ENCODE data around the gene HDAC5.

HDAC5 gene

GRCh38 chr17:44097110-44097958, 26.1 kb downstream of the HDAC5 start:
- Histone ChIP-seq H3K4me3 (ENCODE audit: low read depth in 1 of 2, low read length in 2 of 2) (no peak overlapping the region), H3K9ac (ENCODE audit: low read depth in 1 of 2, low read length in 2 of 2) (no peak overlapping the region), H3K9me3 (ENCODE audit: control insufficient read depth in 1 of 2, low read length in 2 of 2) (no peaks in the 10 kb centered on the region), H3K4me1 (ENCODE audit: control insufficient read depth in 1 of 2, insufficient read depth in 2 of 2, low read length in 2 of 2) (peaks cover 20% of the 10 kb centered on the region in 2 donors), H3K27me3 (ENCODE audit: control insufficient read depth in 1 of 2, insufficient read depth in 2 of 2, low read length in 2 of 2) (no peaks in the 10 kb centered on the region), H3K36me3 (ENCODE audit: control insufficient read depth in 1 of 2, insufficient read depth in 2 of 2, low read length in 2 of 2) (peaks cover 0 to 10% of the 10 kb centered on the region in 2 donors), H3K27ac (ENCODE audit: low read depth, low read length) (no peak overlapping the region)

- Histone ChIP-seq H3K4me3 (ENCODE audit: low read depth in 1 of 2, low read length in 2 of 2) (peak overlapping the region; percentile 34 to 50), H3K36me3 (ENCODE audit: control insufficient read depth in 1 of 2, insufficient read depth in 2 of 2, low read length in 2 of 2) (peaks cover 5 to 25% of the 10 kb centered on the region in 2 donors), H3K27me3 (ENCODE audit: control insufficient read depth in 1 of 2, insufficient read depth in 2 of 2, low read length in 2 of 2) (no peaks in the 10 kb centered on the region), H3K9me3 (ENCODE audit: control insufficient read depth in 1 of 2, low read length in 2 of 2) (no peaks in the 10 kb centered on the region), H3K9ac (ENCODE audit: low read depth in 1 of 2, low read length in 2 of 2) (peak overlapping the region in 1 of 2 donors; percentile 52), H3K27ac (ENCODE audit: low read depth, low read length) (peak overlapping the region; percentile 82), H3K4me1 (ENCODE audit: control insufficient read depth in 1 of 2, insufficient read depth in 2 of 2, low read length in 2 of 2) (peaks cover 20% of the 10 kb centered on the region in 2 donors)
These were observed 27.6 kb downstream of the HDAC5 start for GRCh38 chr17:44095647-44096496.

- Histone ChIP-seq H3K27ac (ENCODE audit: low read depth, low read length) (no peak overlapping the region), H3K4me3 (ENCODE audit: low read depth in 1 of 2, low read length in 2 of 2) (peak overlapping the region in 1 of 2 donors; percentile 34), H3K36me3 (ENCODE audit: control insufficient read depth in 1 of 2, insufficient read depth in 2 of 2, low read length in 2 of 2) (peaks cover 5 to 26% of the 10 kb centered on the region in 2 donors), H3K9ac (ENCODE audit: low read depth in 1 of 2, low read length in 2 of 2) (peak overlapping the region in 1 of 2 donors; percentile 52), H3K27me3 (ENCODE audit: control insufficient read depth in 1 of 2, insufficient read depth in 2 of 2, low read length in 2 of 2) (no peaks in the 10 kb centered on the region), H3K4me1 (ENCODE audit: control insufficient read depth in 1 of 2, insufficient read depth in 2 of 2, low read length in 2 of 2) (peaks cover 20% of the 10 kb centered on the region in 2 donors), H3K9me3 (ENCODE audit: control insufficient read depth in 1 of 2, low read length in 2 of 2) (no peaks in the 10 kb centered on the region)
These were observed 28.1 kb downstream of the HDAC5 start for GRCh38 chr17:44095388-44095646.

- Histone ChIP-seq H3K27ac (ENCODE audit: low read depth, low read length) (no peak overlapping the region), H3K9me3 (ENCODE audit: control insufficient read depth in 1 of 2, low read length in 2 of 2) (no peaks in the 10 kb centered on the region), H3K4me3 (ENCODE audit: low read depth in 1 of 2, low read length in 2 of 2) (no peak overlapping the region), H3K4me1 (ENCODE audit: control insufficient read depth in 1 of 2, insufficient read depth in 2 of 2, low read length in 2 of 2) (peaks cover 20% of the 10 kb centered on the region in 2 donors), H3K27me3 (ENCODE audit: control insufficient read depth in 1 of 2, insufficient read depth in 2 of 2, low read length in 2 of 2) (no peaks in the 10 kb centered on the region), H3K9ac (ENCODE audit: low read depth in 1 of 2, low read length in 2 of 2) (no peak overlapping the region), H3K36me3 (ENCODE audit: control insufficient read depth in 1 of 2, insufficient read depth in 2 of 2, low read length in 2 of 2) (peaks cover 5 to 26% of the 10 kb centered on the region in 2 donors)
These were observed 28.6 kb downstream of the HDAC5 start for GRCh38 chr17:44094701-44095387.

GRCh38 chr17:44093231-44093900, 30.1 kb downstream of the HDAC5 start:
- H3K9me3 ChIP-seq (ENCODE audit: control insufficient read depth in 1 of 2, low read length in 2 of 2) = no peaks in the 10 kb centered on the region
- H3K36me3 ChIP-seq (ENCODE audit: control insufficient read depth in 1 of 2, insufficient read depth in 2 of 2, low read length in 2 of 2) = peaks cover 5 to 29% of the 10 kb centered on the region in 2 donors
- H3K9ac ChIP-seq (ENCODE audit: low read depth in 1 of 2, low read length in 2 of 2) = no peak overlapping the region
- H3K27me3 ChIP-seq (ENCODE audit: control insufficient read depth in 1 of 2, insufficient read depth in 2 of 2, low read length in 2 of 2) = no peaks in the 10 kb centered on the region
- peaks cover 20% of the 10 kb centered on the region in 2 donors for H3K4me1 ChIP-seq (ENCODE audit: control insufficient read depth in 1 of 2, insufficient read depth in 2 of 2, low read length in 2 of 2)
- no peak overlapping the region for H3K4me3 ChIP-seq (ENCODE audit: low read depth in 1 of 2, low read length in 2 of 2)
- no peak overlapping the region for H3K27ac ChIP-seq (ENCODE audit: low read depth, low read length)

- Histone ChIP-seq H3K9ac (ENCODE audit: low read depth in 1 of 2, low read length in 2 of 2) (no peak overlapping the region), H3K4me3 (ENCODE audit: low read depth in 1 of 2, low read length in 2 of 2) (no peak overlapping the region), H3K4me1 (ENCODE audit: control insufficient read depth in 1 of 2, insufficient read depth in 2 of 2, low read length in 2 of 2) (peaks cover 10 to 14% of the 10 kb centered on the region in 2 donors), H3K27me3 (ENCODE audit: control insufficient read depth in 1 of 2, insufficient read depth in 2 of 2, low read length in 2 of 2) (no peaks in the 10 kb centered on the region), H3K36me3 (ENCODE audit: control insufficient read depth in 1 of 2, insufficient read depth in 2 of 2, low read length in 2 of 2) (peaks cover 5 to 29% of the 10 kb centered on the region in 2 donors), H3K9me3 (ENCODE audit: control insufficient read depth in 1 of 2, low read length in 2 of 2) (no peaks in the 10 kb centered on the region), H3K27ac (ENCODE audit: low read depth, low read length) (no peak overlapping the region)
These were observed 31.4 kb downstream of the HDAC5 start for GRCh38 chr17:44092051-44092450.

- Histone ChIP-seq H3K27ac (ENCODE audit: low read depth, low read length) (no peak overlapping the region), H3K36me3 (ENCODE audit: control insufficient read depth in 1 of 2, insufficient read depth in 2 of 2, low read length in 2 of 2) (peaks cover 5 to 29% of the 10 kb centered on the region in 2 donors), H3K4me3 (ENCODE audit: low read depth in 1 of 2, low read length in 2 of 2) (no peak overlapping the region), H3K27me3 (ENCODE audit: control insufficient read depth in 1 of 2, insufficient read depth in 2 of 2, low read length in 2 of 2) (no peaks in the 10 kb centered on the region), H3K9ac (ENCODE audit: low read depth in 1 of 2, low read length in 2 of 2) (no peak overlapping the region), H3K4me1 (ENCODE audit: control insufficient read depth in 1 of 2, insufficient read depth in 2 of 2, low read length in 2 of 2) (peaks cover 10 to 16% of the 10 kb centered on the region in 2 donors), H3K9me3 (ENCODE audit: control insufficient read depth in 1 of 2, low read length in 2 of 2) (no peaks in the 10 kb centered on the region)
These were observed 32.0 kb downstream of the HDAC5 start for GRCh38 chr17:44091200-44091997.

GRCh38 chr17:44088254-44088653, 35.2 kb downstream of the HDAC5 start:
- no peaks in the 10 kb centered on the region for H3K9me3 ChIP-seq (ENCODE audit: control insufficient read depth in 1 of 2, low read length in 2 of 2)
- no peak overlapping the region for H3K9ac ChIP-seq (ENCODE audit: low read depth in 1 of 2, low read length in 2 of 2)
- H3K36me3 ChIP-seq (ENCODE audit: control insufficient read depth in 1 of 2, insufficient read depth in 2 of 2, low read length in 2 of 2) = peaks cover 8 to 49% of the 10 kb centered on the region in 2 donors
- no peak overlapping the region for H3K4me3 ChIP-seq (ENCODE audit: low read depth in 1 of 2, low read length in 2 of 2)
- peaks cover 0 to 4% of the 10 kb centered on the region in 2 donors for H3K4me1 ChIP-seq (ENCODE audit: control insufficient read depth in 1 of 2, insufficient read depth in 2 of 2, low read length in 2 of 2)
- H3K27ac ChIP-seq (ENCODE audit: low read depth, low read length) = no peak overlapping the region
- no peaks in the 10 kb centered on the region for H3K27me3 ChIP-seq (ENCODE audit: control insufficient read depth in 1 of 2, insufficient read depth in 2 of 2, low read length in 2 of 2)

GRCh38 chr17:44087319-44087718, 36.1 kb downstream of the HDAC5 start:
- H3K9ac ChIP-seq (ENCODE audit: low read depth in 1 of 2, low read length in 2 of 2) = no peak overlapping the region
- H3K4me3 ChIP-seq (ENCODE audit: low read depth in 1 of 2, low read length in 2 of 2) = no peak overlapping the region
- no peaks in the 10 kb centered on the region for H3K9me3 ChIP-seq (ENCODE audit: control insufficient read depth in 1 of 2, low read length in 2 of 2)
- no peak overlapping the region for H3K27ac ChIP-seq (ENCODE audit: low read depth, low read length)
- H3K36me3 ChIP-seq (ENCODE audit: control insufficient read depth in 1 of 2, insufficient read depth in 2 of 2, low read length in 2 of 2) = peaks cover 10 to 49% of the 10 kb centered on the region in 2 donors
- H3K4me1 ChIP-seq (ENCODE audit: control insufficient read depth in 1 of 2, insufficient read depth in 2 of 2, low read length in 2 of 2) = peaks cover 0 to 4% of the 10 kb centered on the region in 2 donors
- H3K27me3 ChIP-seq (ENCODE audit: control insufficient read depth in 1 of 2, insufficient read depth in 2 of 2, low read length in 2 of 2) = no peaks in the 10 kb centered on the region

Measured in duodenal mucosa (tissue), 2 donors.